Naive thymus-derived CD4-positive, alpha-beta T cell (primary cell): ENCODE data around the gene REX1BD. TPM values are rescaled to one million over a fixed set of nuclear protein-coding genes. Genes with fewer than 3 reads are reported as not detected.

Experiments used
- ATAC-seq: fragments of 150-1000 bp; cut with Tn5 transposase; 2 replicates; pipeline ENCODE4 v1.10.0; 2021; ENCODE audit warnings: mild to moderate bottlenecking, moderate library complexity
- CTCF ChIA-PET: fragments of 350-600 bp; sonication (Branson Sonifier 250); formaldehyde crosslinking; loops from one replicate; lab custom pipeline; 2021; ENCODE audit warnings: antibody characterized with exemption; lab: Charles Lee
- POLR2A ChIA-PET: fragments of 350-600 bp; sonication (Branson Sonifier 250); formaldehyde crosslinking; loops from one replicate; lab custom pipeline; 2021; ENCODE audit warnings: antibody characterized with exemption, inconsistent platforms; lab: Charles Lee
- DNase-seq, 9 donors: peaks; one replicate each; pipeline versions ENCODE4 v3.0.0 to v3.0.0-alpha.2; 2020 to 2022; ENCODE audit warnings: mixed read lengths in 1 of 9
- H3K27ac ChIP-seq: one replicate; pipeline ENCODE4 v1.7.0; 2013; ENCODE audit warnings: mild to moderate bottlenecking, low read depth, low read length, moderate library complexity
- H3K27me3 ChIP-seq, 2 donors: one replicate each; pipeline ENCODE4 v1.7.0; 2013; ENCODE audit warnings: low read length in 2 of 2, mild to moderate bottlenecking in 2 of 2, moderate library complexity in 2 of 2; ENCODE audit not compliant: control insufficient read depth in 2 of 2, insufficient read depth in 2 of 2
- H3K36me3 ChIP-seq, 3 experiments: 1 replicate in 2 of 3; 2 replicates in 1 of 3; pipeline ENCODE4 v1.7.0; 2013; ENCODE audit warnings: low read length in 3 of 3, mild to moderate bottlenecking in 3 of 3, moderate library complexity in 1 of 3; ENCODE audit not compliant: insufficient read depth in 3 of 3, control insufficient read depth in 2 of 3
- H3K4me1 ChIP-seq, 2 donors: one replicate each; pipeline ENCODE4 v1.7.0; 2013; ENCODE audit warnings: low read length in 2 of 2, mild to moderate bottlenecking in 2 of 2, moderate library complexity in 1 of 2; ENCODE audit not compliant: control insufficient read depth in 2 of 2, insufficient read depth in 2 of 2
- H3K4me3 ChIP-seq: 2 replicates; pipeline ENCODE4 v1.7.0; 2013; ENCODE audit warnings: mild to moderate bottlenecking, low read length
- H3K9me3 ChIP-seq, 3 experiments: 1 replicate in 2 of 3; 2 replicates in 1 of 3; pipeline ENCODE4 v1.7.0; 2013; ENCODE audit warnings: low read length in 3 of 3; ENCODE audit not compliant: control insufficient read depth in 2 of 3
- H3K27ac Mint-ChIP-seq, 9 donors: one replicate each; pipeline ENCODE4 v1.8.0; 2020 to 2022; ENCODE audit warnings: mixed read lengths in 9 of 9, mild to moderate bottlenecking in 8 of 9, moderate library complexity in 5 of 9, inconsistent platforms in 2 of 9
- H3K27me3 Mint-ChIP-seq, 5 donors: one replicate each; pipeline ENCODE4 v1.8.0; 2021 to 2022; ENCODE audit warnings: mixed read lengths in 5 of 5, mild to moderate bottlenecking in 1 of 5
- H3K36me3 Mint-ChIP-seq, 5 donors: one replicate each; pipeline ENCODE4 v1.8.0; 2020 to 2022; ENCODE audit warnings: mixed read lengths in 5 of 5, mild to moderate bottlenecking in 3 of 5, inconsistent platforms in 1 of 5
- H3K4me1 Mint-ChIP-seq, 7 donors: one replicate each; pipeline ENCODE4 v1.8.0; 2020 to 2022; ENCODE audit warnings: mixed read lengths in 7 of 7, mild to moderate bottlenecking in 3 of 7, inconsistent platforms in 1 of 7
- H3K4me3 Mint-ChIP-seq, 10 donors: one replicate each; pipeline ENCODE4 v1.8.0; 2020 to 2022; ENCODE audit warnings: mild to moderate bottlenecking in 10 of 10, mixed read lengths in 10 of 10, moderate library complexity in 6 of 10, inconsistent platforms in 2 of 10
- H3K9me3 Mint-ChIP-seq, 11 donors: one replicate each; pipeline ENCODE4 v1.8.0; 2020 to 2022; ENCODE audit warnings: mixed read lengths in 11 of 11, mild to moderate bottlenecking in 4 of 11, inconsistent platforms in 1 of 11, moderate library complexity in 1 of 11
- intact Hi-C, 2 donors: fragments of 100-400 bp; cut with micrococcal nuclease; formaldehyde crosslinking; loops; one replicate each; pipeline ENCODE4 v1.15.1; 2023
- polyA plus RNA-seq, 2 donors: library from polyadenylated mRNA; unstranded; fragments of 300-500 nt; fragmentation: Illumina TruSeq; gene quantifications; one replicate each; pipeline ENCODE4 v1.2.3, GENCODE V29; 2021
- total RNA-seq, 6 experiments: library from RNA in 5 of 6; stranded (reverse) in 5 of 6; gene quantifications; 1 replicate in 5 of 6; 2 replicates in 1 of 6; pipeline ENCODE4 v1.2.3 and lab custom pipeline; 2021 to 2026

Gene REX1BD
- total and polyA plus RNA-seq, 7 experiments from 2014 or later: 83.9 to 197 (median 151) TPM

GRCh38 chr19:18542941-18543813 lies 45.4 kb upstream of the REX1BD start, which contains the start of gene FKBP8:
Gene FKBP8, minus strand, starts transcription at chr19:18543573. Its CDS starts 1,603 bp downstream, at chr19:18541970.
- ChIA-PET CTCF (interaction anchor here (0.6 to 2.5 kb wide), 5 partner anchors 15 to 155 kb away, joined by 3 to 9 read pairs (median 3); partner anchors contain the start of gene KXD1), POLR2A (interaction anchor here (0.6 to 2.8 kb wide), 20 partner anchors 10 to 378 kb away, joined by 3 to 42 read pairs (median 3); partner anchors contain the start of genes ELL, KXD1, REX1BD and UBA52)
- intact Hi-C loops: loop anchor here (1.0 to 5.0 kb wide), 5 partner anchors 14 to 376 kb away; partner anchors contain the start of genes COPE (in 1 of the 2), DDX49 (in 1 of the 2), ELL (in 1 of the 2) and KLHL26 (in 1 of the 2)
- Histone ChIP-seq H3K36me3 (peaks cover 0 to 26% (median 3%) of the 10 kb centered on the region in 3 experiments), H3K9me3 (no peaks in the 10 kb centered on the region), H3K4me1 (peaks cover 15 to 16% of the 10 kb centered on the region in 2 donors), H3K4me3 (peak within 1 kb of the TSS; percentile 68), H3K27ac (peak within 1 kb of the TSS; percentile 87), H3K27me3 (no peaks in the 10 kb centered on the region)
- DNase-seq: peak; percentile 84 to 95 (median 91)
- Mint-ChIP-seq H3K36me3 (peaks cover 0 to 5% (median 0%) of the 10 kb centered on the region in 5 donors), H3K4me1 (peaks cover 14 to 31% (median 26%) of the 10 kb centered on the region in 7 donors), H3K4me3 (peak within 1 kb of the TSS; percentile 90 to 99 (median 94)), H3K27me3 (no peaks in the 10 kb centered on the region), H3K27ac (peak within 1 kb of the TSS; percentile 89 to 100 (median 97)), H3K9me3 (no peaks in the 10 kb centered on the region)
- ATAC-seq: peak; percentile 97

GRCh38 chr19:18543814-18544475 lies 44.7 kb upstream of the REX1BD start:
- ChIA-PET POLR2A (interaction anchor here (0.9 to 2.8 kb wide), 11 partner anchors 10 to 290 kb away, joined by 3 to 42 read pairs (median 5); partner anchors contain the start of genes KXD1, REX1BD and UBA52), CTCF (interaction anchor here (0.8 to 2.5 kb wide), 4 partner anchors 10 to 156 kb away, joined by 3 to 9 read pairs (median 5); partner anchors contain the start of gene KXD1)
- Mint-ChIP-seq H3K36me3 (peaks cover 0 to 5% (median 0%) of the 10 kb centered on the region in 5 donors), H3K27me3 (no peaks in the 10 kb centered on the region), H3K4me1 (peaks cover 14 to 31% (median 26%) of the 10 kb centered on the region in 7 donors), H3K27ac (peak overlapping the region; percentile 89 to 100 (median 97)), H3K9me3 (no peaks in the 10 kb centered on the region), H3K4me3 (peak overlapping the region; percentile 90 to 99 (median 94))
- DNase-seq: peak; percentile 40 to 86 (median 74)
- ATAC-seq: peak; percentile 88
- Histone ChIP-seq H3K27ac (peak overlapping the region; percentile 87), H3K9me3 (no peaks in the 10 kb centered on the region), H3K4me3 (peak overlapping the region; percentile 67), H3K27me3 (no peaks in the 10 kb centered on the region), H3K36me3 (peaks cover 0 to 23% (median 3%) of the 10 kb centered on the region in 3 experiments), H3K4me1 (peaks cover 15 to 16% of the 10 kb centered on the region in 2 donors)
- intact Hi-C loops: loop anchor here (1.0 to 5.0 kb wide), 7 partner anchors 13 to 375 kb away; partner anchors contain the start of genes ELL (in 2 of the 2), KXD1 (in 2 of the 2), UBA52 (in 2 of the 2) and COPE (in 1 of the 2)

DNA sequence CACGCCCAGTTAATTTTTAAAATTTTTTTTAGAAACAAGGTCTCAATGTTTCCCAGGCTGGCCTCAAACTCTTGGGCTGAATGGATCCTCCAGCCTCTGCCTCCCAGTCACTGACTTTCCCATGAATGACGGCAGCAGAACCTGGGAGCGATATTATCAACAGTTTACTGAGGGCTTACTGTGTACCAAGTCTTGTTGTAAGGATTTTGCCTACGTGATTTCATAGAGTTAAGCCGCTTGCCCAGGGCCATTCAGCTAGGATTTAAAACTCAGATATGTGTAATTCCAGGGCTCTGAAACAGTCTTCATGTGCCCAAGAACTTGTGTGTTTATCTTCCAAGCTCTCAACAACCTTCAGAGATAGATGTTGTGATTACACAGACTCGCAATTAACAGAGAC lies 37.0 kb upstream of the REX1BD start:
- Histone ChIP-seq H3K9me3 (no peaks in the 10 kb centered on the region), H3K27ac (no peak overlapping the region), H3K36me3 (no peaks in the 10 kb centered on the region), H3K4me1 (no peaks in the 10 kb centered on the region), H3K27me3 (no peaks in the 10 kb centered on the region), H3K4me3 (no peak overlapping the region)
- Mint-ChIP-seq H3K27me3 (no peaks in the 10 kb centered on the region), H3K4me3 (no peak overlapping the region), H3K27ac (no peak overlapping the region), H3K4me1 (no peaks in the 10 kb centered on the region), H3K9me3 (no peaks in the 10 kb centered on the region), H3K36me3 (no peaks in the 10 kb centered on the region)
- POLR2A ChIA-PET: interaction anchor here (0.7 kb wide), 1 partner anchor 643 kb away, joined by 5 read pairs; no protein-coding TSS in a partner anchor
- CTCF ChIA-PET: no interaction called here
- DNase-seq: no peak
- no peak for ATAC-seq
- intact Hi-C loops: no loop called here

DNA sequence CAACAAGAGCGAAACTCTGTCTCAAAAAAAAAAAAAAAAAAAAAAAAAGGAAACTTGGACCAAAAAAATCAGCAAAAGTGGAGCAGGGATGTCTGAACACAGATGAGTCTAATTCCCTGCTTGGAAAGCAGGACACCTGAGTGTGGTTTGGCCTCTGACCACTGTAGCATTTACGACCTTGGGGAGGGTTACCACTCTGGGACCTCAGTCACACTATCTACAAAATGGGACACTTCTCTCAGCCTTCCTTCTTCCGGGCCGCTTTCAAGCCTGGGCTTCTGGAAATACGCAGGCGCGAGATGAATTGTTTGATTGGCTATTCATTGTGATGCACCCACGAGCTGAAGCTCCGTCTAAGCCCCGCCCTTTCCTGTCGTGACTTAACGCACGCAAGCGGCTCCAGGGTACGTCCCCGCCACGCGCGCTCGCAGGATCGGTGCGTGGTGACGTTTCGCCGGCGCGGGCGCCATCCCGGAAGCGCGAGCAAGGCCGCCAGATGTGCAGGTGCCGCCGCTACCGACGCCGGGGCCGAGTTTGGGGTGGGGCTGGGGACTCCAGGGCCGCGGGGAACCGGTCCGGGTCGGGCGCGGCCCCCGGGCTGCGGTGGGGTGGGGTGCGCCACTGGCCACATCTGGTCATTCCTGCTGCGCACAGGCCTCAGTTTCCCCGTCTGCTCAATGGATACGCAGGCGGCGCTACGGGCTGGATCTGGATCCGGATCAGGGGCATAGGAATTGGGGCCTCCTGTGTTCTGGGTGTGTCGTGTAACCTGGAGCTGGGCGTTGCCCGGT lies 31.0 kb upstream of the REX1BD start, which contains the start of gene KXD1:
Gene KXD1, plus strand, starts transcription at position 460 of the 791 bp plus-strand sequence. CDS start 4,187 bp downstream, outside the sequence.
- Histone ChIP-seq H3K9me3 (no peaks in the 10 kb centered on the region), H3K27ac (peak within 1 kb of the TSS; percentile 95), H3K36me3 (peaks cover 0 to 12% (median 6%) of the 10 kb centered on the region in 3 experiments), H3K27me3 (no peaks in the 10 kb centered on the region), H3K4me3 (peak within 1 kb of the TSS; percentile 84), H3K4me1 (peaks cover 13 to 15% of the 10 kb centered on the region in 2 donors)
- DNase-seq (peak; percentile 89 to 99 (median 97)), ATAC-seq (peak; percentile 100)
- H3K27ac Mint-ChIP-seq: peak within 1 kb of the TSS; percentile 87 to 97 (median 96)
- H3K4me3 Mint-ChIP-seq: peak within 1 kb of the TSS; percentile 83 to 93 (median 91)
- POLR2A ChIA-PET: interaction anchor here (0.6 to 2.6 kb wide), 22 partner anchors 9 to 1433 kb away, joined by 3 to 47 read pairs (median 5); partner anchors contain the start of genes COPE, DDX49, ELL and FKBP8
- intact Hi-C loops: loop anchor here (1.0 to 2.0 kb wide), 11 partner anchors 13 to 364 kb away; partner anchors contain the start of genes COPE (in 2 of the 2), DDX49 (in 2 of the 2), ELL (in 2 of the 2) and UBA52 (in 2 of the 2)
- peaks cover 0 to 2% (median 0%) of the 10 kb centered on the region in 11 donors for H3K9me3 Mint-ChIP-seq
- no peaks in the 10 kb centered on the region for H3K27me3 Mint-ChIP-seq
- H3K4me1 Mint-ChIP-seq: peaks cover 6 to 25% (median 23%) of the 10 kb centered on the region in 7 donors
- CTCF ChIA-PET: interaction anchor here (0.6 to 2.1 kb wide), 8 partner anchors 10 to 289 kb away, joined by 3 to 11 read pairs (median 4); partner anchors contain the start of genes REX1BD and UBA52
- H3K36me3 Mint-ChIP-seq: peaks cover 0 to 7% (median 3%) of the 10 kb centered on the region in 5 donors

- H3K4me1 Mint-ChIP-seq: peaks cover 6 to 25% (median 23%) of the 10 kb centered on the region in 7 donors
- no peaks in the 10 kb centered on the region for H3K27me3 Mint-ChIP-seq
- peaks cover 0 to 11% (median 3%) of the 10 kb centered on the region in 5 donors for H3K36me3 Mint-ChIP-seq
- ChIA-PET POLR2A (interaction anchor here (0.6 to 2.6 kb wide), 18 partner anchors 8 to 1433 kb away, joined by 3 to 47 read pairs (median 6); partner anchors contain the start of genes COPE, DDX49, ELL and FKBP8), CTCF (interaction anchor here (0.6 to 2.1 kb wide), 8 partner anchors 10 to 289 kb away, joined by 3 to 11 read pairs (median 4); partner anchors contain the start of genes REX1BD and UBA52)
- H3K36me3 ChIP-seq: peaks cover 0 to 18% (median 7%) of the 10 kb centered on the region in 3 experiments
- no peaks in the 10 kb centered on the region for H3K27me3 ChIP-seq
- H3K4me1 ChIP-seq: peaks cover 13 to 15% of the 10 kb centered on the region in 2 donors
- peak overlapping the region; percentile 84 for H3K4me3 ChIP-seq
- ATAC-seq (no peak), DNase-seq (no peak)
- H3K27ac Mint-ChIP-seq: peak overlapping the region; percentile 87 to 97 (median 95)
- intact Hi-C loops: no loop called here
- H3K4me3 Mint-ChIP-seq: peak overlapping the region; percentile 83 to 93 (median 91)
- H3K9me3 Mint-ChIP-seq: peaks cover 0 to 2% (median 0%) of the 10 kb centered on the region in 11 donors
- H3K9me3 ChIP-seq: no peaks in the 10 kb centered on the region
- peak overlapping the region; percentile 95 for H3K27ac ChIP-seq
These were observed 30.4 kb upstream of the REX1BD start for GRCh38 chr19:18558202-18558555.
